NCI-H82 treated with DMSO at 0.1 percent for 48 hours (cell line): Measurements from ENCODE around the gene CNDP1.

Experiments used
- DNase-seq: peaks from one replicate; lab custom pipeline; 2025; ENCODE audit not compliant: unreplicated experiment; lab: John Stamatoyannopoulos, UW

The CNDP1 gene

GRCh38 chr18:74574916-74575315 lies 40.6 kb downstream of the CNDP1 start:
- no peak for DNase-seq

GRCh38 chr18:74577019-74577418 lies 42.7 kb downstream of the CNDP1 start:
- DNase-seq, result no peak

GRCh38 chr18:74579496-74580065 lies 45.3 kb downstream of the CNDP1 start:
- DNase-seq, result no peak

- no peak for DNase-seq
These were observed 48.3 kb downstream of the CNDP1 start for GRCh38 chr18:74582642-74583041.

- no peak for DNase-seq
These were observed 53.1 kb downstream of the CNDP1 start for GRCh38 chr18:74587441-74587840.

- DNase-seq, result no peak
These were observed 54.7 kb downstream of the CNDP1 start for GRCh38 chr18:74589021-74589420.

- DNase-seq, result no peak
These were observed 55.5 kb downstream of the CNDP1 start for GRCh38 chr18:74589811-74590210.

- no peak for DNase-seq
These were observed 56.4 kb downstream of the CNDP1 start for GRCh38 chr18:74590671-74591070.

- no peak for DNase-seq
These were observed 61.1 kb downstream of the CNDP1 start for GRCh38 chr18:74595431-74595830.

- no peak for DNase-seq
These were observed 62.8 kb downstream of the CNDP1 start for GRCh38 chr18:74597034-74597661.

GRCh38 chr18:74597662-74598349 lies 63.5 kb downstream of the CNDP1 start, which contains the start of gene ZNF407:
TSS of gene ZNF407 (plus strand) at chr18:74597870. CDS start at chr18:74631020, 33,150 bp downstream.
- DNase-seq, result peak; percentile 39

GRCh38 chr18:74598350-74599001 lies 64.2 kb downstream of the CNDP1 start:
- DNase-seq, result no peak

- no peak for DNase-seq
These were observed 70.1 kb downstream of the CNDP1 start for GRCh38 chr18:74604361-74604760.

- DNase-seq, result no peak
These were observed 70.5 kb downstream of the CNDP1 start for GRCh38 chr18:74604774-74605173.

GRCh38 chr18:74608681-74609080 lies 74.4 kb downstream of the CNDP1 start:
- DNase-seq, result no peak

GRCh38 chr18:74609535-74609934 lies 75.2 kb downstream of the CNDP1 start:
- DNase-seq, result no peak

GRCh38 chr18:74610051-74610615 lies 75.8 kb downstream of the CNDP1 start:
- no peak for DNase-seq

- no peak for DNase-seq
These were observed 76.6 kb downstream of the CNDP1 start for GRCh38 chr18:74610860-74611259.

- no peak for DNase-seq
These were observed 77.5 kb downstream of the CNDP1 start for GRCh38 chr18:74611765-74612164.

GRCh38 chr18:74613381-74613780 lies 79.1 kb downstream of the CNDP1 start:
- no peak for DNase-seq

GRCh38 chr18:74616494-74616893 lies 82.2 kb downstream of the CNDP1 start:
- no peak for DNase-seq

GRCh38 chr18:74617486-74617885 lies 83.2 kb downstream of the CNDP1 start:
- DNase-seq, result no peak
